ENCODE data around the gene RHOF.
"Not testable (repeated sequence)": the region's sequence is repeated elsewhere in the genome, so short reads cannot be mapped to it uniquely, and the experiment has no call there.

RHOF gene

DNA sequence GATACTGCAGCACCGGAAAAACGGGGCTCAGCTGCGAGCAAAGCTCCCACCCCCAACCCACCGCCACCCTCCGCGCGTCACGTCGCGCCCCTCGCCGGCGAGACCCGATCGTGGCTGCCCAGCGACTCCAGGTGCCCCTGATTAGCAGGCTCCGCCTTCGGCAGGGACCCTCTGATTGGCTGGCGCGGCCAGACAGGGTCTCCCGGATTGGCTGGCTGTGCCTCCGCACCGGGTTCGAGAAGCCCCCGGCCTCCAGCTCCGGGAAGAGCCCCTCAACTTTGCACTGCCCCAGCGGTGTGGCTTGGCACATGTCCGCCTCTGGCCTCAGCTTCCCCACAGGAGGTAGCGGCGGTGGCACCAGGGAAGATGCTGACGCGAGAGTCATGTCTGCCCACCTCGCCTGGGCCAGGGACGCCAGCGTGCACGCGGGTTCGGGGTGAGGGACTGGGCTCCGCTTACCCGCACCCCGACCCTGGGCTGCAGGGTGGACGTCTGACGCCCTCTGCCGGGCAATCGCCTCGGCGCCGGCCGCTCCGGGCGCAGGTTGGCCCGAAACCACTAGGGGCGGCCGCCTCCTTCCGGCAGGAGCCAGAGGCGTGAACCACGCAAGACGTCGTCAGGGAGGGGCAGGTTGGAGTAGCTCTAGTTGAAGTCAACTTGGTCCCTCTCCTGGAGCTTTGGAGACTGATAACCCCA, 498 bp upstream of the RHOF start:
- peak in 50 of 51 donors; percentile 22 to 89 (median 76) for DNase-seq

DNA sequence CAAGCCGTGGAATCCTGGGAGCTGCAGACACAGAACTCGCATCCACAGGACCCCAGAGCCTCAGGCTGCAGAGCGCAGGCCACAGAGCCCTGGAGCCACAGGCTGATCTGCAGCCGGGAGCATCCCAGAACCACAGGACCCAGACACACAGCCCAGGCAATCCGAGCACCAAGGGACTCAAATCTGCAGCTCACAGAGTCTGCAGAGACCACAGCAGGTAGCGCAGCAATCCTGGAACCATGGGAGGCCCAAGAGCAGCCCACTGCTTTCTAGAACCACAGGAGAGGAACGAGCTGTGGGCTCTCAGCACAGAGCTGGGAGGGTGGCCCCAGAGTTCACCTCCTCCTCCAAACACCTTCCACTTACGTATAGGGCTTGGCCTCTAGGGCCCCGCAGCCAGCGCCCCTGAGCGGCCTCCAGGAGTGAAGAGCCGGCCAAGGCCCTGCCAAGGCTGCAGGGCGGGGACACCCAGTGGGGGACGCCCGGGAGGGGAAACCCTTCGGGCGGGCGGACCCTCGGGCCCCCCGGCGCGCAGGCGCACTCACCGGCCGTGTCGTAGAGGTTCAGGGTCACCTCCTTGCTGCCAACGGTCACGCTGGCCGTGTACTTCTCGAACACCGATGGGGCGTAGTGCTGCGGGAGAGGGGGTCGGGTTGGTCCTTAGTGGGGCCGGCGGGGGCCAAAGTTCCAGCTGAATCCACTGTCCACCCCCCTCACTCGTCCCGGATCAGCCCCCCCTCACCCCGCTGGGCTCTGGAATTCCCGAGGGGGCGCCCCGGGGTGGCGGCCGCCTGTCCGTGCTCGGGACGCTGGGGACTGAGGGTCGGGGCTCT, 665 bp downstream of the RHOF start:
- peak in 4 of 51 donors; percentile 4 to 22 (median 16) for DNase-seq

DNA sequence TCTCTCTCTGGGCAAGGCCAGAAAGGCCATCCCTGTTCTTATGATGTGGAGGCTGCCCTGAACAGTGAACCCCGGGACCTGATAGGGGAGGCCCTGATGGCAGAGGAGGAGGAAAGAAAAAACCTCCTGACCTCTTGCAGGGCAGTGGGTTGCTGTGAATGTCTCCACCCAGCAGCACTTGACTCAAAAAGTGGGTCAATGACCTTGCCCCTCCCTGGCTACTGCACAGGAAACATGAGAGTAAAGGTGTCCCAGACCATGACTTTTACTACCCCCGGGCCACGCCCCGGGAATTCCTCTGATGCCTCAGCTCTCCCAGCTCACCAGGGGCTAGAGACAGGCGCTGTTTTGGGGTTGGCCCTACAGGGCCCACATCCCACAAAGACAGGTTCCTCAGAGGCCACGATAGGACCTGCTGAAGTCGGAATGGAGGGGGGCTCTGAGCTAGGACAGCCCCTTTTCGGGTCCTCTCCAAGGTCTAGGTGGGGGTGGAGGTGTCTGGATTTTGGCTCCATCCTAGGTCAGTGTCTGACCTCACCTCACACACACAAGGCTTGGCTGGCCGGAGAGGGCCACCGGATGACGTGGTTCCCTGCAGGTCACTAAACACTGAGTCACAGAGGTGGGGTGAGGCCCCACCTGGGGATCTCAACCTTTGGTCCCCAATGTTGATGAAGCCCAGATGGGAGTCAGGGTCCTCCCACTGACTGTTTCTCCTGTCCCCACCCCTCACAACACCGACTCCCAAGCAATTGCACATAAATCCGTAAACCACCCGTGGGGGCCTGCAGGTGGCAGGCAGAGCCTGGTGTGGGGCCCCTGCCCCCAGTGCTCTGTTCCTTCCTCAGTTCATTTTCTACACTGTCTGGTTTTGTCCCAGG, 1.6 kb downstream of the RHOF start:
- no peak for DNase-seq

DNA sequence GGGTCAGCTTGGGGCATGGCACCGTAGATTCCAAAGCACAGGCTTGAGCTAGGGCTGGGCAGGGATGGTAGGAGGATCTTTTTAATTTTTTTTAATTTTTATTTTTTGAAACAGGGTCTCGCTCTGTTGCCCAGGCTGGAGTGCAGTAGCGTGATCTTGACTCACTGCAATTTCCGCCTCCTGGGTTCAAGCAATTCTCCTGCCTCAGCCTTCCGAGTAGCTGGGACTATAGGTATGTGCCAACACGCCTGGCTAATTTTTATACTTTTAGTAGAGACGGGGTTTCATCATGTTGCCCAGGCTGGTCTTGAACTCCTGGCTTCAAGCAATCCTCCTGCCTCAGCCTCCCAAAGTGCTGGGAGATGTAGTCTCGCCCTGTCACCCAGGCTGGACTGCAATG, 2.7 kb downstream of the RHOF start:
- not testable (repeated sequence) for DNase-seq

DNA sequence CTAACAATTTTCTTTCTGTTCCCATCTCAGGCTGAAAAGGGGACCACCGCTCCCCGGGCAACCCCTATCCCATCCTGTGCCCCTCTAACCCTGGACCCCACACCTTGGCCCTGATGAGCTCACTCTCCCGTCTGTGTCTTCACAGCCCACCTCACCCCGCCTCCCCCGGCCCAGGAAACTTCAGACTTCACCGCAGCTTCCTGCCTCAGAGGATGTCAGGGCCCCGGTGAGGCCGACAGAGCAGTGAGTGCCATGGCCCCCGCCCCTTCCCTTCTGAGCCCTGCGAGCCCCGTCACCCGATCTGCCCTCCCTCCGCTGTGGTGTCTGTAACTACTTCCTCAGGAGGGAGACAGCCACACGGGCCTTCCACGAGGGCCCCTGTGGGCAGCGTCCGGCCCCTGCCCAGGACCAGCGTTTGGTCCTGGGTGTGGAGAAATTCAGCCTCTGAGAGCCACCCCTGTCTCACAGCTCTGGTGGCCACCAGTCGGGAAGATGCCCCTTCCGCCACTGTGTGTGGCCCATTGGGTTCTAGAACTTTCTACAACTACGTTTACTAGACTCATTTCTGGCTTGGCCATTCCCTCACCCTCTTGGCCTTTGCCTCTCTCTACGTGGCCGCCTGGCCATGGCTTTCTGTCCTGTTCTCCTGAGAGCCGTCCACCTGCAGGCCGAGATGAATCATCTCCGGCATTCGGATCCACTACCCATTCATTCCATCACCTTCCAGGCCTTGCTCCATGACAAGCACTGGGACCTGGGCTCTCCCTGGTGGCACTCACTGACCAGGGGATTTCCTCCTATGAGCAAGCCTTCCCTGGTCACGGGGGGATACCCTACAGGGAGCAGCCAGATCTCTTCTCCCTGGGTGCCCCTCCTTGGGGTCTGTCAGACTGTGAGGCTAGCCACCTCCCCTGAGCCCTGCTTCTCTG, 3.4 kb downstream of the RHOF start:
- DNase-seq, result peak in 20 of 51 donors; percentile 4 to 52 (median 29)

DNA sequence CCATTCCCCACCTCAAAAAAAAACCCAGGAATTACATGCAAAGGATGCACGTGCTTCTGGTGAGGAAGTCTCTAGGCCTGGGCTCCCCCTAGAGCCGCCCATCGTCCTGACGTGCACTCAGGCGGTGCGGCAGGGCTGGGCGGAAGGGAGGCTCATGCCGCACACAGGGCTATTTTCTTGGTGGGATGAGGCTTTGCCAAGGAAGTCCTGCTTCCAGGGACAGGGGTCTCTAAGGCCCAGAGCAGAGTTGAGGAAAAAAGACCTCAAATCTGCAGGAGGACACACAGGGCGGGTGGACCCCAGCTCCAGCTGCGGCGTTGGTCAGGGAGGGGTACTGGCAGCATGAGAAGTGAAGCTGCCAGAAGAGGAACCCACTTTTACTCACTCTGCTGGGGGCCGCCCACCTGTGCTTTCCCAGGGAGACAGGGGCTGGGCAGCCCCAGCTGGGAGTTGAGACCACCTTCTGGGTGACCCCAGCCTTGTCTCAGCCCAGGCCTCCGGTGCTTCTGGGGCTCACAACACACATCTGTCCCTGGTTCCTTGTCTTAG, 4.2 kb downstream of the RHOF start:
- no peak for DNase-seq

DNA sequence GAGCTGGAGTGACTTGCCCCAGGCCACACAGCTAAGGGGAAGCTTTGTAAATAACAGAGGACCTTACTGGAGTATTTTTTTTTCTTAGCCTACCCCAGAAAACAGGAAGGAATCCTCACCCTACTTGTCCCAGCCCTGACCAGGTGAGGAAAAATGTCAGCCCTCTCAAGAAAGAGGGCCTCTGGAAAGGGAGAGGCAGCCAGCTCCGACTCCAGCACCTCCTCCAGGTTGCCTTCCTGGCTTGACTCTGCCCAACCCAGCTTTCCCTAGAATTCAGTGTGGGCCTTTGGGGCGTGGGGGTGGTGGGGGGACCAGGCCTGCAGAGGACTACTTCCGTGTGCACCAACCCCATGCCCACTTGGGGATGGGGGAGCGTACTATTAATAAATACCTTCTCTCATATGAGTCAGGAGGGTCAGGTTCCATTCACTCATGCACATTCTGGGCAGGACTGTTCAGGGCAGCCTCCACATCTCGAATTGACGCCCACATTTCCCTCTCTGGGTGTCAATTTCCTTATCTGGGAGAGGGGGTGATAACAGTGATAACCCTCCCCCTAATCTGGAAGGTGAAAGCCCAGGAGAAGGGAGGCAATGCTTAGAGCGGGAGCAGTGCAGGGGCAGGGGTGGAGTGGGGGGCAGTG, 5.2 kb downstream of the RHOF start:
- DNase-seq, result no peak

DNA sequence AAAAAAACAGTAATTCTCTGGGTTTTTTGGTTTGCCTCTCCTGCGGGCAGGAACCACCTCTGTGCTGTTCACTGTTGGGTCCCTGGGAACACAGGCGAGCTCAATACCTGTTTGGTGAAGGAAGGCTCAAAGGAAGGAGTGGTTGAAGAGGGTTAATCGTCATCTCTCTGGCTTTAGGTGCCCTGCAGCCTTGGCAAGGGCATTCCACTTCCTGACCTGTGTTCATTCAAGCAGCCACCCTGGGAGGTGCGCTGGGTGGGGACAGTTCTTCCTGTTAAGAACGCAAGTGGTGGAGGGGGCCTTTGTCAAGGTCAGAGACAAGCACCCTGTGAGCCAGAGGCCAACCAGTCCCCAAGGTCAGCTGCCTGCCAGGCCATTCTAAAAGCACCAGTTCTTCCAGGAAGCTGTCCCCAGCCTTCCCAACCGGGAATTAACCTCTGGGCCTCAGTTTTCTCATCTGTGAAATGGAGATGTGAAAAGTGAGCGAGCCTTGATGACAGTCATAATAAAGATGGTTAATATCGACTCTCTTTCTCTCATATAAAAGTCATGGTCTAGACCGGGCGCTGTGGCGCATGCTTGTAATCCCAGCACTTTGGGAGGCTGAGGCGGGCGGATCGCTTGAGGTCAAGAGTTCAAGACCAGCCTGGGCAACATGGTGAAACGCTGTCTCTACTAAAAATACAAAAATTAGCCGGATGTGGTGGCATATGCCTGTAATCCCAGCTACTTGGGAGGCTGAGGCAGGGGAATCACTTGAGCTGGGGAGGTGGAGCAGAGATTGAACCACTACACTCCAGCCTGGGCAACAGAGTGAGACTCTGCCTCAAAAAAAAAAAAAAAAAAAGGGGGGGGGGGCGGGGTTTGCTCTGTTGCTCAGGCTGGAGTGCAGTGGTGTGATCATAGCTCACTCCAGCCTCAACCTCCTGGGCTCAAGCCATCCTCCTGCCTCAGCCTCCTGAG, 6.1 kb downstream of the RHOF start:
- no peak for DNase-seq

DNA sequence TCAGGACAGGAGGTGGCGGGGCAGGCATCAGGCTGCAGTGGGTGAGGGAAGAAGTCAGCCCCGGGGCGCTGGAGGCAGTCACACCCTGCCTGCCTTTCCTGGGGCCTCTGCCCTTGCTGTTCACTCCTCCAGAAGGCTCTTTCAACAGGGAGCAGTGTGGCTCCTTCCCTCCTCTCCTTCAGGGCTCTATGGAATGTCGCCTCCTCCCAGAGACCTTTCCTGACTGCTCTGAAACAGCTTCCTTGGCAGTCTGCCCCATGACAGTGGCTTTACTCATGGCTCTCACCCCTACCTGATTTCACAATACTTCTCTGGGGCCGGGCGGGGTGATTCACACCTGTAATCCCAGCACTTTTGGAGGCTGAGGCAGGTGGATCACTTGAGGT, 7.1 kb downstream of the RHOF start:
- no peak for DNase-seq

DNA sequence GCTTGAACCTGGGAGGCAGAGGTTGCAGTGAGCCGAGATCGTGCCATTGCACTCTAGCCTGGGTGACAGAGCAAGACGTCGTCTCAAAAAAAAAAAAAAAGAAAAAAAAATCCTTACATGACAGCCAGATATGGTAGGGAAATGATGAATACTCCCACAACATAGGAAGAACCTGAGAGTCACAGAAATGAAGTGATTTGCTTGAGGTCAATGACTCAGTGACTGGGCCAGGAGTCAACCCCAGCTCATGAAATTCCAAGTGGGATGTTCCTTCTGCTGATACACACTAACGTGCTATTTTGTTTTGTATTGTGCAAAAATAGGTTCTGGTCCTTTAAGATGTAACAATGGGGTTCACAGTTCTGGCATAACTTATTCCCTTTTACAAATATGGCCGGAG, 9.0 kb downstream of the RHOF start:
- no peak for DNase-seq

DNA sequence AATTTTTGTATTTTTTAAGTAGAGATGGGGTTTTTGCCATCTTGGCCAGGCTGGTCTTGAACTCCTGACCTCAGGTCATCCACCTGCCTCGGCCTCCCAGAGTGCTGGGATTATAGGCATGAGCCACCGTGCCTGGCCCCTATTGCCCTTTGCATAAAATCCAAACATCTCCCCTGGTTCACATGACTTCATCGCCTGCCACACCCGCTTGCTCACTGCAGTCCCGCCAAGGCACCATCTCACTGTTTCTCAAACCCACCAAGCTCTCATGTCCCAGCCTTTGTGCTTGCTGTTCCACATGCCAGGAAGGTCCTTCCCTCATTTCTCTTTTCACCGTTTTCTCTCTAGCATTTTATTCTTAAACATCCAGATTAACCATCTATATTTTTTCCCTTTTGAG, 9.7 kb downstream of the RHOF start:
- no peak for DNase-seq

DNA sequence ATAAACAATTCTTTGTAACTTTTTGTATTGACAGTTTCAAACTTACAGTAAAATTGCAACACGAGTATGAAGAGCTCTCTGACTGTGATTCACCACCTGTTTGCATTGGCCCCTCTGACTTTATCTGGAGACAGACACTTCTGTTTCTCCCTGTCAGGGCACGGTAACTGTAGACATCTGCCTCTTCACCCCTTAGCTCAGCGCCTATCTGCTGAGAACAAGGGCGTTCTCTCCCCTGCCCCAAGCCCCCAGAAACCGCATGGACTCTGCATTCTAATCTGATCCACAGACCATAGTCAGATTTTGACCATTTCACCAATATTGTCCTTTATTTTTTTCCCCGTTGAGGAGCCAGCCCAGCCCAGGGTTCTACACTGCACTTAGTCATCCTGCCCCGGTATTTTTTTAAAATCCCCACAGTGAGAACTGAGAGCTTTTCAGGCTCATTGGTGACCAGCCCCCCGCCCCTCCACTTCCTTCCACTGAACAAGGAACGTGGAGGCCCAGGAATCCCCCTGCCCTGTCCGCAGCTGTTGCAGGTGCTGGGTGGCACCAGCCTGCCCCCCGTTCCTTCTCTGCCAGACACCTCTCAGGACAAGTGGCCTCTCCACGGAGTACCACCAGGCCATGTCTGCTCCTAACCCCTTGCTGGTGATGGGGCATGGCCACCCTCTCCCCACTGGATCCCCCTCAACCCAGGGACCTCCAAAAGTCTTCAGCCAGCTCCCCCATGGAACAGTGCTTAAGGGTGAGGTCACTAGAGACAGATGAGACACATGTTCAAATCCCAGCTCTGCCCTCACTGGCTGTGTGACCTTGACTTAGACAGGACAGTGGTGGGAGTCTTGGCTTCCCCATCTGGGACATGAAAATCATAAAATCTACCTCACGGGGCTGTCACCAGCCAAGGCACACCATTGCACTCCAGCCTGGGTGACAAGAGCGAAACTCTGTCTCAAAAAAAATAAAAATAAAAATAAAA, 11.2 kb downstream of the RHOF start:
- no peak for DNase-seq

DNA sequence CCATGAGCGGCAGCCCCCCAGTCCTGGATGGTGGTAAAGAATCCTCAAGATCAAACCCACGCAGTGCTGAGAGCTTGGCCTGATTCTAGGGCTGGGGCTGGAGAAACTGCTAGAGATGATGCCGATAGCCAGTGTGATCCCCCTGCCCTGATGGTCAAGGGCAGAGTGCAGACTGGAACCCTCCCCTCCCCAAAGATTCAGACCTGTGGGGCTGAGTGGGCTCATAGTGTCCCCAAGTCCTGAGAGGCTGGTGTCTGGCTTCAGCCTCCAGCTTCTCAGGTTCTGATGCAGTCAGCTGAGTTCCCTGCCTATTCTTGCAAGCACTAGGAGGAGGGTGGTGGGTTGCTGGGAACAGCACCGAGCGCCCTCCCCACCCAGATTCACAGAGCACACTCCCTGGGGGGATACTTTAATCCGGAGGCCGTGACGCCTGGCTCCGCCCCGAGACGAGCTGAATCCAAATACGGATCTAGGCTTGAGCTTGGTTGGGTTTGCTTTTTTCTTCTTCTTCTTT, 11.9 kb downstream of the RHOF start:
- peak in 2 of 51 donors; percentile 33 to 57 for DNase-seq

DNA sequence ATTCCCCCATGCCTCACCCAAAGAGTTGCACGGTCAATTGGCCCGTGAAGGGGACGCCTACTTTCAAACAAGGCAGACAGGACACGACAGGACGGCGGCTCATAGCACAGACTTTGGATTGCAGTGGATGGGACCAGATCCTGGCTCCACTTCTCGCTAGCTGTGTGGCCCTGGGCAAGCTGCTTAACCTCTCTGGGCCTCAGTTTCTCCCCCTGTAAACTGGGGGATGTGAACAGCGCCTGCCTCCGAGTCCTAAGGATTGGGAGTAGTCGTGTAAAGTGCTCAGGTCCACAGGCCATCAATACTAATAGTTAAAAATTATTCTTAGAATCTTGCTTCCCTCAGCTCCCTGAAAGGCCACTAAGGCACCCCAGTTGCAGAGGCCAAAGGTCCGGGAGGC, 13.1 kb downstream of the RHOF start:
- DNase-seq, result no peak

DNA sequence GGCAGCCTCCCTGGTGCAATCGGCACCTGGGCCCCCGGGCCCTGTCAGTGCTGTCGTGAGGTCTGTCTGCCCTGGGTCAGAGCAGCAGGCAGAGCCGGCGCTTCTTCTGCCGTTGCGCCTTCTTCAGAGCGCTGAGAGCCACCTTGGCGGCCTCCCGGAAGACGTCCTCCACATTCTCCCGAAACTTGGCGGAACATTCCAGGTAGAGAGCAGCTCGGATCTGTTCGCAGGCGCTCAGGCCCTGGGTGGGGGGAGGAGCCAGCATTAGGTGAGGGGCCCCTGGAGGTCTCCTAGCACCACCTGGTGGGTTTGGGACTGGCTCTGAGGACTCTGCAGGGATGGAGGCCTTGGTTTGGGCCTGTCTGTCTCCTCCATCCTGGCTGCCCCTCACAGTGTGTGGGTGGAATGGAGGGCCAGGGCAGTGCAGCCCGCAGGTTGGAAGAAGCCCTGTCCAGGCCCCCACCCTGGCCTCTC, 14.0 kb downstream of the RHOF start:
- no peak for DNase-seq

DNA sequence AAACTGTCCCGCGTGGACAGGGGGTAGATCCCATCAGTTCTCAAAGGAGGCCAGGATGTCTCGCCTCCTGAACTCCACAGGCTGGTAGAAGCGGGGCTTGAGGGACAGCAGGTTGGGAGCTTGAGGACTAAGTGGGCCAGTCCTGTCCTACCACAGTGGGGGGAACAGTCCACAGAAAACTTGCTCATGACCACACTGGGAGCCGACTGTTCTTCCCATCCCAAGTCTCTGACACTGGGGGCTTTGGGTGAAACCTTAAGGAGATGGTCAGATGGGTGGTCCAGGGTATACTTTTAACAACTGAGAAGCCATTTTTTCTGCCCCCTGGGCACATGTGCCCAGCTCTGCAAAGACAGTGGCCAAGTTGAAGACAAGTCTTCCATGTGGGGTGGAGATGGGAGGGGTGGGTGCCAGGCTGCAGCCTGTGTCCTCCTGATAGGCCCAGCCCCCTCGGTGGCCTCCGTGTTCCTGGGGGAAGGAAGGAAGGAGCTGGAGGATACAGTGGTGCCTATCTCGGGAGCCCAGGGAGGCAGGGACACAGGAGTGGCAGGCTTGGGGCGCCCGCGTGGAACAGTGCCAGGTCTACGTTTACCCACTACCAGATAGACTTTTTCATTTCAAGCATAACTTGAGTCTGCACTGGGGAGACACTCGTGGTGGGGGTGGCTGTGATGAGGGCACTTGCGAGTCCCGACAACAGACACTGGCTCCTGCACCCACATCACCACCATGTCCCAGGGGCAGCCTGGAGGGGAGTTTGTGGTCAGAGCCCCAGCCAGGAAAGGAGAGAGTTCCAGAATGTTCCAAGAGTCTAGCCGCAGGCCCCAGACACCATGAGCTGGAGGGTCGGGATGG, 14.7 kb downstream of the RHOF start:
- no peak for DNase-seq
